HCT116 (cell line): ENCODE results near the gene ASIC5. TPM values are rescaled to one million over a fixed set of nuclear protein-coding genes. Genes with fewer than 3 reads are reported as not detected.

ENCODE experiments used
- ATAC-seq: fragments of 200-7000 bp; cut with Tn5 transposase; 2 replicates; pipeline ENCODE4 v1.9.1; 2020; ENCODE audit warnings: mild to moderate bottlenecking, moderate library complexity
- BruUV-seq: library from RNA; stranded (reverse); fragments of 400-500 nt; replicated peaks from 2 replicates; lab custom pipeline; 2021; lab: Mats Ljungman, UMichigan
- CTCF ChIA-PET: fragments of 300-600 bp; sonication (Branson Sonifier 250); formaldehyde crosslinking; loops from one replicate; lab custom pipeline; 2021; ENCODE audit warnings: antibody characterized with exemption; lab: Charles Lee
- POLR2A ChIA-PET: fragments of 300-600, 350-600 bp; sonication (Branson Sonifier 250); formaldehyde crosslinking; loops from one replicate; lab custom pipeline; 2021; ENCODE audit warnings: antibody characterized with exemption; lab: Charles Lee
- RAD21 ChIA-PET, 2 experiments: fragments of 300-600 bp; sonication (Branson Sonifier 250); formaldehyde crosslinking; loops; one replicate each; lab custom pipeline; 2023; ENCODE audit warnings: low total read pairs in 2 of 2; ENCODE audit not compliant: uncharacterized antibody in 2 of 2, unreplicated experiment in 2 of 2, low non-redundant PET in 1 of 2; lab: Charles Lee
- DNase-seq: peaks from one replicate; pipeline ENCODE4 v3.0.0-alpha.2; 2010; ENCODE audit warnings: low read depth, low spot score
- H2AFZ ChIP-seq: fragments of 200-600 bp; shearing (Covaris generic), sonication (generic); 2 replicates; pipeline ENCODE4 v1.6.1; 2017; ENCODE audit warnings: low read depth, mixed run types, mixed read lengths, antibody characterized with exemption, low read length; ENCODE audit not compliant: poor library complexity, severe bottlenecking
- H3K27ac ChIP-seq: 2 replicates; pipeline ENCODE4 v1.5.1; 2012; ENCODE audit warnings: low read depth, low read length
- H3K27me3 ChIP-seq: fragments of 200-600 bp; sonication (generic); 2 replicates; pipeline ENCODE4 v1.6.1; 2016; ENCODE audit warnings: mixed run types, low read length, mixed read lengths; ENCODE audit not compliant: insufficient read depth
- H3K36me3 ChIP-seq, 2 experiments: fragments of 200-500 bp in 1 of 2; fragments of 200-600 bp in 1 of 2; sonication (Bioruptor generic) in 1 of 2; sonication (generic) in 1 of 2; 2 replicates each; pipeline versions ENCODE4 v1.5.1 to v1.6.1; 2014 to 2016; ENCODE audit warnings: low read length in 2 of 2, inconsistent platforms in 1 of 2, mixed read lengths in 1 of 2, mixed run types in 1 of 2; ENCODE audit not compliant: insufficient read depth in 2 of 2, control insufficient read depth in 1 of 2
- H3K4me1 ChIP-seq, 2 experiments: fragments of 200-600 bp in 1 of 2; sonication (generic) in 1 of 2; 2 replicates each; pipeline versions ENCODE4 v1.5.1 to v1.6.1; 2012 to 2017; ENCODE audit warnings: low read length in 2 of 2, inconsistent platforms in 1 of 2, mild to moderate bottlenecking in 1 of 2, mixed read lengths in 1 of 2, mixed run types in 1 of 2, moderate library complexity in 1 of 2; ENCODE audit not compliant: insufficient read depth in 2 of 2, control insufficient read depth in 1 of 2
- H3K4me2 ChIP-seq: fragments of 200-600 bp; sonication (generic); 2 replicates; pipeline ENCODE4 v1.6.1; 2017; ENCODE audit warnings: mixed run types, low read length, mixed read lengths
- H3K4me3 ChIP-seq, 2 experiments: fragments of 200-600 bp in 1 of 2; sonication (generic) in 1 of 2; replicated peaks in 1 of 2; 2 replicates each; pipeline ENCODE4 v1.5.1; 2011 to 2016; ENCODE audit warnings: low read length in 2 of 2, control low read depth in 1 of 2, low read depth in 1 of 2, mild to moderate bottlenecking in 1 of 2, mixed read lengths in 1 of 2, mixed run types in 1 of 2
- H3K79me2 ChIP-seq: fragments of 200-600 bp; sonication (generic); 2 replicates; pipeline ENCODE4 v1.6.1; 2017; ENCODE audit warnings: mild to moderate bottlenecking, mixed run types, low read length, moderate library complexity, mixed read lengths; ENCODE audit not compliant: insufficient read depth
- H3K9ac ChIP-seq: fragments of 200-600 bp; sonication (generic); 2 replicates; pipeline ENCODE4 v1.6.1; 2016; ENCODE audit warnings: low read length, mixed read lengths
- H3K9me2 ChIP-seq: fragments of 200-600 bp; sonication (generic), shearing (Covaris generic); 2 replicates; pipeline ENCODE4 v1.6.1; 2017; ENCODE audit warnings: mixed run types, mild to moderate bottlenecking, moderate library complexity; ENCODE audit not compliant: insufficient read depth
- H3K9me3 ChIP-seq, 2 experiments: fragments of 200-500 bp in 1 of 2; fragments of 200-600 bp in 1 of 2; sonication (Bioruptor generic) in 1 of 2; sonication (generic) in 1 of 2; 2 replicates each; pipeline ENCODE4 v1.6.1; 2014 to 2017; ENCODE audit warnings: low read length in 2 of 2, mixed read lengths in 2 of 2, inconsistent platforms in 1 of 2, low read depth in 1 of 2, mild to moderate bottlenecking in 1 of 2, mixed run types in 1 of 2, moderate library complexity in 1 of 2; ENCODE audit not compliant: control insufficient read depth in 1 of 2, insufficient read depth in 1 of 2
- H4K20me1 ChIP-seq: fragments of 200-600 bp; sonication (generic), shearing (Covaris generic); 2 replicates; pipeline ENCODE4 v1.6.1; 2017; ENCODE audit warnings: mixed run types, mild to moderate bottlenecking, moderate library complexity; ENCODE audit not compliant: insufficient read depth
- CBX3 ChIP-seq: IDR thresholded peaks from 2 replicates; pipeline ENCODE4 v1.6.1; 2012; ENCODE audit warnings: low read depth
- CEBPB ChIP-seq: IDR thresholded peaks from 2 replicates; pipeline ENCODE4 v1.6.1; 2012; ENCODE audit warnings: low read depth
- EGR1 ChIP-seq: IDR thresholded peaks from 2 replicates; pipeline ENCODE4 v1.6.1; 2012; ENCODE audit warnings: low read depth
- ELF1 ChIP-seq: IDR thresholded peaks from 2 replicates; pipeline ENCODE4 v1.6.1; 2012; ENCODE audit warnings: low read depth, borderline replicate concordance
- EZH2 ChIP-seq: fragments of 200-600 bp; sonication (generic); IDR thresholded peaks from 2 replicates; pipeline ENCODE4 v1.6.1; 2017; ENCODE audit warnings: antibody characterized with exemption, mixed run types
- FOSL1 ChIP-seq: IDR thresholded peaks from 2 replicates; pipeline ENCODE4 v1.6.1; 2012; ENCODE audit warnings: low read depth
- JUND ChIP-seq: IDR thresholded peaks from 2 replicates; pipeline ENCODE4 v1.6.1; 2012
- POLR2AphosphoS5 ChIP-seq: IDR thresholded peaks from 2 replicates; pipeline ENCODE4 v1.6.1; 2011; ENCODE audit warnings: mild to moderate bottlenecking, low read depth, low read length, moderate library complexity
- RAD21 ChIP-seq: IDR thresholded peaks from 2 replicates; pipeline ENCODE4 v1.6.1; 2012; ENCODE audit warnings: low read depth, mild to moderate bottlenecking
- SIN3A ChIP-seq: IDR thresholded peaks from 2 replicates; pipeline ENCODE4 v1.6.1; 2012; ENCODE audit warnings: low read depth
- SP1 ChIP-seq: IDR thresholded peaks from 2 replicates; pipeline ENCODE4 v1.6.1; 2012; ENCODE audit warnings: low read depth
- SRF ChIP-seq: IDR thresholded peaks from 2 replicates; pipeline ENCODE4 v1.6.1; 2012; ENCODE audit warnings: low read depth
- intact Hi-C: fragments of 100-400 bp; cut with micrococcal nuclease; formaldehyde crosslinking; loops from 2 replicates; pipeline ENCODE4 v1.10.0; 2022
- total RNA-seq: library from RNA; stranded (reverse); gene quantifications from one replicate; pipeline ENCODE4 v1.2.1, GENCODE V29; 2021; ENCODE audit not compliant: unreplicated experiment
- TF ChIP-seq, protein P1 (sequence below): IDR thresholded peaks from 2 replicates; pipeline ENCODE4 v1.6.1; 2012; ENCODE audit warnings: low read depth
- TF ChIP-seq, protein P2 (sequence below): IDR thresholded peaks from 2 replicates; pipeline ENCODE4 v1.6.1; 2011; ENCODE audit warnings: mild to moderate bottlenecking, low read length, moderate library complexity; ENCODE audit not compliant: insufficient replicate concordance; ENCODE audit errors: extremely low read depth
- TF ChIP-seq, protein P3 (sequence below), 3 experiments: fragments of 200-600 bp in 1 of 3; sonication (generic) in 1 of 3; IDR thresholded peaks in 2 of 3; conservative IDR thresholded peaks in 1 of 3; 2 replicates each; pipeline ENCODE4 v1.5.1; 2012 to 2017; ENCODE audit warnings: low read depth in 2 of 3, low read length in 2 of 3, antibody characterized with exemption in 1 of 3, borderline replicate concordance in 1 of 3, control low read depth in 1 of 3, mild to moderate bottlenecking in 1 of 3, mixed read lengths in 1 of 3, mixed run types in 1 of 3, moderate library complexity in 1 of 3; ENCODE audit not compliant: insufficient read depth in 1 of 3

Gene ASIC5
- total RNA-seq, 1 experiment from 2014 or later: not detected

DNA sequence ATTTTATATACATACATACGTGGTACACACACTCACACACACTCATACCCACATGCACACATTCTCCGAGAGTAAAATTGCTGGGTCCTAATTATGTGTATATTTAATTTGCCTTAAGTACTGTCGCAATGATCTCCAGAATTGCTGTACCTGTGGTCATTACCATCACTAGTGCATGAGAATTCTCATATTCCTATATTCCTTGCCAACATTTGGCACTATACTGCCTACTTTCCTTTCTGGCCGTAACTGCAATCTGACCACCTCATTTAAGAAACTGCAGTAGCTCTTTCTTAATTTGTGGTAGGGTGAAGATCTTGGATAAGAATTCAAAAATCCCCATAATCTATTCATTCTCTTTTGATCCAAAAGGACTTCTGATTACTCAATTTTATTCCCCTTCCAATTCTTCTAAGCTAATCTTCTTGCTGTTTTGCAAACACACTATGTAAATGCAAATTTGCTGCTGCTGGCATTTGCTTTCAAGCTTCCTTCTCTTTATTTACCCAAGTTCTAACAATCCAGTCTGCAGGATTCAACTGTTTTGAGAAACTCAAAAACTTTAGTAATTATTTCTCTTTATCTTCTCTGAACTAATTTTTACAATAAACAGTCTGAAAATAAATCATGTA, 45.1 kb downstream of the ASIC5 start:
- ATAC-seq (no peak), DNase-seq (no peak)
- ChIA-PET RAD21 (no interaction called here), CTCF (no interaction called here), POLR2A (no interaction called here)
- Histone ChIP-seq H4K20me1 (no peaks in the 10 kb centered on the region), H3K79me2 (no peaks in the 10 kb centered on the region), H3K4me1 (no peaks in the 10 kb centered on the region), H3K9me3 (no peaks in the 10 kb centered on the region), H3K27me3 (no peaks in the 10 kb centered on the region), H3K27ac (no peak overlapping the region), H2AFZ (no peak overlapping the region), H3K9ac (no peak overlapping the region), H3K4me3 (no peak overlapping the region), H3K9me2 (no peaks in the 10 kb centered on the region), H3K36me3 (no peaks in the 10 kb centered on the region), H3K4me2 (no peak overlapping the region)
- intact Hi-C loops: no loop called here
- no TSS peak for BruUV-seq
- no peak for TF ChIP-seq FOSL1
- TF ChIP-seq, protein P1, sequence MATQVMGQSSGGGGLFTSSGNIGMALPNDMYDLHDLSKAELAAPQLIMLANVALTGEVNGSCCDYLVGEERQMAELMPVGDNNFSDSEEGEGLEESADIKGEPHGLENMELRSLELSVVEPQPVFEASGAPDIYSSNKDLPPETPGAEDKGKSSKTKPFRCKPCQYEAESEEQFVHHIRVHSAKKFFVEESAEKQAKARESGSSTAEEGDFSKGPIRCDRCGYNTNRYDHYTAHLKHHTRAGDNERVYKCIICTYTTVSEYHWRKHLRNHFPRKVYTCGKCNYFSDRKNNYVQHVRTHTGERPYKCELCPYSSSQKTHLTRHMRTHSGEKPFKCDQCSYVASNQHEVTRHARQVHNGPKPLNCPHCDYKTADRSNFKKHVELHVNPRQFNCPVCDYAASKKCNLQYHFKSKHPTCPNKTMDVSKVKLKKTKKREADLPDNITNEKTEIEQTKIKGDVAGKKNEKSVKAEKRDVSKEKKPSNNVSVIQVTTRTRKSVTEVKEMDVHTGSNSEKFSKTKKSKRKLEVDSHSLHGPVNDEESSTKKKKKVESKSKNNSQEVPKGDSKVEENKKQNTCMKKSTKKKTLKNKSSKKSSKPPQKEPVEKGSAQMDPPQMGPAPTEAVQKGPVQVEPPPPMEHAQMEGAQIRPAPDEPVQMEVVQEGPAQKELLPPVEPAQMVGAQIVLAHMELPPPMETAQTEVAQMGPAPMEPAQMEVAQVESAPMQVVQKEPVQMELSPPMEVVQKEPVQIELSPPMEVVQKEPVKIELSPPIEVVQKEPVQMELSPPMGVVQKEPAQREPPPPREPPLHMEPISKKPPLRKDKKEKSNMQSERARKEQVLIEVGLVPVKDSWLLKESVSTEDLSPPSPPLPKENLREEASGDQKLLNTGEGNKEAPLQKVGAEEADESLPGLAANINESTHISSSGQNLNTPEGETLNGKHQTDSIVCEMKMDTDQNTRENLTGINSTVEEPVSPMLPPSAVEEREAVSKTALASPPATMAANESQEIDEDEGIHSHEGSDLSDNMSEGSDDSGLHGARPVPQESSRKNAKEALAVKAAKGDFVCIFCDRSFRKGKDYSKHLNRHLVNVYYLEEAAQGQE: no peak
- TF ChIP-seq EGR1: no peak
- no peak for TF ChIP-seq CEBPB
- TF ChIP-seq SP1: no peak
- TF ChIP-seq ELF1: no peak
- TF ChIP-seq, protein P2, sequence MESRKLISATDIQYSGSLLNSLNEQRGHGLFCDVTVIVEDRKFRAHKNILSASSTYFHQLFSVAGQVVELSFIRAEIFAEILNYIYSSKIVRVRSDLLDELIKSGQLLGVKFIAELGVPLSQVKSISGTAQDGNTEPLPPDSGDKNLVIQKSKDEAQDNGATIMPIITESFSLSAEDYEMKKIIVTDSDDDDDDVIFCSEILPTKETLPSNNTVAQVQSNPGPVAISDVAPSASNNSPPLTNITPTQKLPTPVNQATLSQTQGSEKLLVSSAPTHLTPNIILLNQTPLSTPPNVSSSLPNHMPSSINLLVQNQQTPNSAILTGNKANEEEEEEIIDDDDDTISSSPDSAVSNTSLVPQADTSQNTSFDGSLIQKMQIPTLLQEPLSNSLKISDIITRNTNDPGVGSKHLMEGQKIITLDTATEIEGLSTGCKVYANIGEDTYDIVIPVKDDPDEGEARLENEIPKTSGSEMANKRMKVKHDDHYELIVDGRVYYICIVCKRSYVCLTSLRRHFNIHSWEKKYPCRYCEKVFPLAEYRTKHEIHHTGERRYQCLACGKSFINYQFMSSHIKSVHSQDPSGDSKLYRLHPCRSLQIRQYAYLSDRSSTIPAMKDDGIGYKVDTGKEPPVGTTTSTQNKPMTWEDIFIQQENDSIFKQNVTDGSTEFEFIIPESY: no peak
- no peak for TF ChIP-seq SRF
- TF ChIP-seq, protein P3, sequence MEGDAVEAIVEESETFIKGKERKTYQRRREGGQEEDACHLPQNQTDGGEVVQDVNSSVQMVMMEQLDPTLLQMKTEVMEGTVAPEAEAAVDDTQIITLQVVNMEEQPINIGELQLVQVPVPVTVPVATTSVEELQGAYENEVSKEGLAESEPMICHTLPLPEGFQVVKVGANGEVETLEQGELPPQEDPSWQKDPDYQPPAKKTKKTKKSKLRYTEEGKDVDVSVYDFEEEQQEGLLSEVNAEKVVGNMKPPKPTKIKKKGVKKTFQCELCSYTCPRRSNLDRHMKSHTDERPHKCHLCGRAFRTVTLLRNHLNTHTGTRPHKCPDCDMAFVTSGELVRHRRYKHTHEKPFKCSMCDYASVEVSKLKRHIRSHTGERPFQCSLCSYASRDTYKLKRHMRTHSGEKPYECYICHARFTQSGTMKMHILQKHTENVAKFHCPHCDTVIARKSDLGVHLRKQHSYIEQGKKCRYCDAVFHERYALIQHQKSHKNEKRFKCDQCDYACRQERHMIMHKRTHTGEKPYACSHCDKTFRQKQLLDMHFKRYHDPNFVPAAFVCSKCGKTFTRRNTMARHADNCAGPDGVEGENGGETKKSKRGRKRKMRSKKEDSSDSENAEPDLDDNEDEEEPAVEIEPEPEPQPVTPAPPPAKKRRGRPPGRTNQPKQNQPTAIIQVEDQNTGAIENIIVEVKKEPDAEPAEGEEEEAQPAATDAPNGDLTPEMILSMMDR (IDR thresholded peaks at IDR 0.05 in 2 of 3, conservative IDR thresholded peaks at IDR 0.05 in 1 of 3; ENCODE audit: borderline replicate concordance in 1 of 3, insufficient read depth in 1 of 3, low read depth in 2 of 3, low read length in 2 of 3): no peak
- no peak for TF ChIP-seq SIN3A
- no peak for TF ChIP-seq CBX3
- TF ChIP-seq RAD21: no peak
- no peak for TF ChIP-seq JUND
- TF ChIP-seq EZH2: no peak
- TF ChIP-seq POLR2AphosphoS5: no peak
